Endothelial cell of umbilical vein (primary cell): ENCODE data around the gene ANO6. TPM values are rescaled to one million over a fixed set of nuclear protein-coding genes. Genes with fewer than 3 reads are reported as not detected.

Experiments
- BruUV-seq: library from RNA; stranded (reverse); fragments of 400-500 nt; replicated peaks from 2 replicates; lab custom pipeline; 2021; lab: Mats Ljungman, UMichigan
- CTCF ChIA-PET: fragments of 300-600, 350-600 bp; sonication (Branson Sonifier 250); formaldehyde crosslinking; loops from one replicate; lab custom pipeline; 2021; ENCODE audit warnings: antibody characterized with exemption, inconsistent platforms; lab: Charles Lee
- POLR2A ChIA-PET: fragments of 300-600, 350-600 bp; sonication (Branson Sonifier 250); formaldehyde crosslinking; loops from one replicate; lab custom pipeline; 2021; ENCODE audit warnings: antibody characterized with exemption, inconsistent platforms; lab: Charles Lee
- DNase-seq: peaks from one replicate; pipeline ENCODE4 v3.0.0-alpha.2; 2011; ENCODE audit warnings: low read depth, low spot score
- FAIRE-seq: peaks from 2 replicates; lab custom pipeline; 2011; peaks lifted over from hg19 to GRCh38; lab: Jason Lieb, UNC
- H2AFZ ChIP-seq: 2 replicates; pipeline ENCODE4 v1.6.0; 2012; ENCODE audit warnings: low read depth, low read length, control low read depth, inconsistent platforms
- H3K27ac ChIP-seq: 2 replicates; pipeline ENCODE4 v1.5.1; 2011; ENCODE audit warnings: low read depth, mild to moderate bottlenecking, control low read depth, low read length, moderate library complexity; ENCODE audit not compliant: insufficient read depth
- H3K27me3 ChIP-seq, 2 experiments: 2 replicates each; pipeline versions ENCODE4 v1.6.0 to v1.6.1; 2011; ENCODE audit warnings: low read length in 2 of 2, mixed read lengths in 1 of 2; ENCODE audit not compliant: control insufficient read depth in 2 of 2, insufficient read depth in 2 of 2
- H3K36me3 ChIP-seq, 2 experiments: 2 replicates in 1 of 2; 3 replicates in 1 of 2; pipeline ENCODE4 v1.5.1; 2011; ENCODE audit warnings: low read length in 2 of 2, mild to moderate bottlenecking in 1 of 2, moderate library complexity in 1 of 2; ENCODE audit not compliant: control insufficient read depth in 2 of 2, insufficient read depth in 2 of 2; ENCODE audit errors: extremely low read depth in 1 of 2
- H3K4me1 ChIP-seq: 3 replicates; pipeline ENCODE4 v1.5.1; 2011; ENCODE audit warnings: mild to moderate bottlenecking, low read length; ENCODE audit not compliant: control insufficient read depth, insufficient read depth; ENCODE audit errors: extremely low read depth
- H3K4me2 ChIP-seq: 2 replicates; pipeline ENCODE4 v1.6.1; 2011; ENCODE audit warnings: low read length, control low read depth, mixed read lengths; ENCODE audit not compliant: insufficient read depth
- H3K4me3 ChIP-seq, 3 experiments: fragments of 200-600 bp in 1 of 3; sonication (generic), shearing (Covaris generic) in 1 of 3; replicated peaks in 1 of 3; 2 replicates each; pipeline ENCODE4 v1.5.1; 2011 to 2016; ENCODE audit warnings: control low read depth in 3 of 3, low read length in 3 of 3, mild to moderate bottlenecking in 2 of 3, inconsistent platforms in 1 of 3, low read depth in 1 of 3, moderate library complexity in 1 of 3; ENCODE audit not compliant: insufficient read depth in 1 of 3
- H3K79me2 ChIP-seq: 2 replicates; pipeline ENCODE4 v1.6.0; 2012; ENCODE audit warnings: low read length, inconsistent platforms; ENCODE audit not compliant: control insufficient read depth, insufficient read depth
- H3K9ac ChIP-seq: replicated peaks from 2 replicates; pipeline ENCODE3; 2011; ENCODE audit warnings: low read length, control low read depth; ENCODE audit not compliant: insufficient read depth; ENCODE audit errors: extremely low read depth
- H3K9me1 ChIP-seq: replicated peaks from 3 replicates; pipeline ENCODE4 v1.6.0; 2011; ENCODE audit warnings: mild to moderate bottlenecking, low read length; ENCODE audit not compliant: control insufficient read depth, insufficient read depth; ENCODE audit errors: extremely low read depth
- H3K9me3 ChIP-seq: replicated peaks from 2 replicates; pipeline ENCODE4 v1.5.1; 2012; ENCODE audit warnings: low read length, inconsistent platforms; ENCODE audit not compliant: control insufficient read depth, insufficient read depth
- H4K20me1 ChIP-seq: replicated peaks from 2 replicates; pipeline ENCODE3; 2011; ENCODE audit warnings: mild to moderate bottlenecking, low read length; ENCODE audit not compliant: control insufficient read depth, insufficient read depth; ENCODE audit errors: extremely low read depth
- EZH2 ChIP-seq: IDR thresholded peaks from 2 replicates; pipeline ENCODE4 v1.6.1; 2012; ENCODE audit warnings: borderline replicate concordance, low read depth, mild to moderate bottlenecking, moderate library complexity, low read length, inconsistent platforms; ENCODE audit not compliant: severe bottlenecking
- FOS ChIP-seq: IDR thresholded peaks from 2 replicates; pipeline ENCODE4 v1.6.1; 2011; ENCODE audit warnings: mild to moderate bottlenecking, low read length, moderate library complexity, borderline replicate concordance; ENCODE audit not compliant: insufficient read depth
- GATA2 ChIP-seq: IDR thresholded peaks from 2 replicates; pipeline ENCODE4 v1.7.0; 2011; ENCODE audit warnings: low read depth, mild to moderate bottlenecking, moderate library complexity, mixed read lengths, low read length; ENCODE audit not compliant: insufficient read length, insufficient read depth
- JUN ChIP-seq: IDR thresholded peaks from 2 replicates; pipeline ENCODE4 v1.6.1; 2011; ENCODE audit warnings: borderline replicate concordance, low read depth; ENCODE audit not compliant: insufficient read length, insufficient read depth
- MYC ChIP-seq: IDR thresholded peaks from one replicate; pipeline ENCODE4 v1.6.1; 2011; ENCODE audit warnings: mild to moderate bottlenecking, low read depth, low read length
- POLR2A ChIP-seq: IDR thresholded peaks from 2 replicates; pipeline ENCODE4 v1.6.1; 2012; ENCODE audit warnings: low read depth, mild to moderate bottlenecking, control low read depth, low read length
- POLR2AphosphoS5 ChIP-seq: IDR thresholded peaks from 2 replicates; pipeline ENCODE4 v1.6.1; 2012; ENCODE audit warnings: low read depth, mild to moderate bottlenecking, control low read depth, low read length, moderate library complexity; ENCODE audit not compliant: insufficient read depth
- dilution Hi-C: fragments of 300-500 bp; cut with MboI; formaldehyde crosslinking; loops from one replicate; pipeline ENCODE4 v1.15.0; 2019; ENCODE audit warnings: low sequenced_read_pairs; ENCODE audit not compliant: extremely low pct_ligation_motif_present
- intact Hi-C: fragments of 100-400 bp; cut with micrococcal nuclease; formaldehyde crosslinking; loops from one replicate; pipeline ENCODE4 v1.10.0; 2022
- polyA plus RNA-seq, 4 experiments: library from polyadenylated mRNA; depleted of rRNA in 3 of 4; stranded (reverse) in 3 of 4; unstranded in 1 of 4; fragments of >200 nt; gene quantifications; 2 replicates each; pipeline versions ENCODE4 v1.2.1 to v1.2.3, GENCODE V29; 2011 to 2012; ENCODE audit warnings: missing spikeins in 1 of 4
- total RNA-seq: library from RNA; stranded (reverse); gene quantifications from 2 replicates; pipeline ENCODE4 v1.2.3, GENCODE V29; 2021
- TF ChIP-seq, protein P1 (sequence below), 2 donors: IDR thresholded peaks; 1 replicate in 1 of 2; 2 replicates in 1 of 2; pipeline ENCODE4 v1.5.1; 2011; ENCODE audit warnings: low read length in 2 of 2, mild to moderate bottlenecking in 2 of 2, moderate library complexity in 2 of 2, control low read depth in 1 of 2, inconsistent platforms in 1 of 2, low read depth in 1 of 2; ENCODE audit not compliant: insufficient read depth in 1 of 2; ENCODE audit errors: extremely low read depth in 1 of 2
- TF ChIP-seq, protein P2 (sequence below): IDR thresholded peaks from 2 replicates; pipeline ENCODE4 v1.6.1; 2011; ENCODE audit not compliant: insufficient read depth, insufficient read length

The ANO6 gene
- total and polyA plus RNA-seq, 2 donors (not counting 3 experiments of a cell fraction or from before 2014, with no cell fraction given): 21.3 to 67.6 TPM

- TF ChIP-seq, protein P1, sequence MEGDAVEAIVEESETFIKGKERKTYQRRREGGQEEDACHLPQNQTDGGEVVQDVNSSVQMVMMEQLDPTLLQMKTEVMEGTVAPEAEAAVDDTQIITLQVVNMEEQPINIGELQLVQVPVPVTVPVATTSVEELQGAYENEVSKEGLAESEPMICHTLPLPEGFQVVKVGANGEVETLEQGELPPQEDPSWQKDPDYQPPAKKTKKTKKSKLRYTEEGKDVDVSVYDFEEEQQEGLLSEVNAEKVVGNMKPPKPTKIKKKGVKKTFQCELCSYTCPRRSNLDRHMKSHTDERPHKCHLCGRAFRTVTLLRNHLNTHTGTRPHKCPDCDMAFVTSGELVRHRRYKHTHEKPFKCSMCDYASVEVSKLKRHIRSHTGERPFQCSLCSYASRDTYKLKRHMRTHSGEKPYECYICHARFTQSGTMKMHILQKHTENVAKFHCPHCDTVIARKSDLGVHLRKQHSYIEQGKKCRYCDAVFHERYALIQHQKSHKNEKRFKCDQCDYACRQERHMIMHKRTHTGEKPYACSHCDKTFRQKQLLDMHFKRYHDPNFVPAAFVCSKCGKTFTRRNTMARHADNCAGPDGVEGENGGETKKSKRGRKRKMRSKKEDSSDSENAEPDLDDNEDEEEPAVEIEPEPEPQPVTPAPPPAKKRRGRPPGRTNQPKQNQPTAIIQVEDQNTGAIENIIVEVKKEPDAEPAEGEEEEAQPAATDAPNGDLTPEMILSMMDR (IDR thresholded peaks at IDR 0.05; ENCODE audit: extremely low read depth in 1 of 2, insufficient read depth in 1 of 2, low read depth in 1 of 2, low read length in 2 of 2): no peak
- TF ChIP-seq JUN (no peak), EZH2 (no peak), FOS (no peak), MYC (no peak), GATA2 (no peak), POLR2AphosphoS5 (no peak), POLR2A (no peak)
- TF ChIP-seq, protein P2, sequence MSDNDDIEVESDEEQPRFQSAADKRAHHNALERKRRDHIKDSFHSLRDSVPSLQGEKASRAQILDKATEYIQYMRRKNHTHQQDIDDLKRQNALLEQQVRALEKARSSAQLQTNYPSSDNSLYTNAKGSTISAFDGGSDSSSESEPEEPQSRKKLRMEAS: no peak
- Histone ChIP-seq H3K9ac (no peak overlapping the region), H3K79me2 (no peaks in the 10 kb centered on the region), H3K4me3 (no peak overlapping the region), H3K9me1 (no peaks in the 10 kb centered on the region), H3K27me3 (no peaks in the 10 kb centered on the region), H3K4me2 (peak overlapping the region; percentile 14), H3K9me3 (no peaks in the 10 kb centered on the region), H3K4me1 (peaks cover 19% of the 10 kb centered on the region), H4K20me1 (no peaks in the 10 kb centered on the region), H2AFZ (no peak overlapping the region), H3K36me3 (peaks cover 0 to 9% of the 10 kb centered on the region in 2 experiments), H3K27ac (no peak overlapping the region)
- ChIA-PET CTCF (interaction anchor here (2.3 kb wide), 1 partner anchor 11 kb away, joined by 7 read pairs; no protein-coding TSS in a partner anchor), POLR2A (no interaction called here)
- dilution Hi-C loops (no loop called here), intact Hi-C loops (no loop called here)
- DNase-seq (no peak), FAIRE-seq (no peak)
- BruUV-seq: no TSS peak
These were observed 138.0 kb downstream of the ANO6 start for GRCh38 chr12:45353944-45354343.
